Mucosa of rectum (tissue), 2 donors: ENCODE data around the gene RPGRIP1.
"Not testable (repeated sequence)": the region's sequence is repeated elsewhere in the genome, so short reads cannot be mapped to it uniquely, and the experiment has no call there.

Source experiments
- H3K27ac ChIP-seq, 2 donors: one replicate each; pipeline ENCODE4 v1.7.0; 2013; ENCODE audit warnings: inconsistent platforms in 2 of 2, low read depth in 2 of 2, low read length in 2 of 2
- H3K27me3 ChIP-seq, 2 donors: one replicate each; pipeline ENCODE4 v1.7.0; 2013; ENCODE audit warnings: low read length in 2 of 2; ENCODE audit not compliant: control insufficient read depth in 2 of 2, insufficient read depth in 2 of 2
- H3K36me3 ChIP-seq, 2 donors: one replicate each; pipeline ENCODE4 v1.7.0; 2013; ENCODE audit warnings: low read length in 2 of 2; ENCODE audit not compliant: control insufficient read depth in 2 of 2, insufficient read depth in 2 of 2
- H3K4me1 ChIP-seq, 2 donors: one replicate each; pipeline ENCODE4 v1.7.0; 2013; ENCODE audit warnings: low read length in 2 of 2, mild to moderate bottlenecking in 1 of 2; ENCODE audit not compliant: control insufficient read depth in 2 of 2, insufficient read depth in 2 of 2
- H3K4me3 ChIP-seq, 2 donors: one replicate each; pipeline ENCODE4 v1.7.0; 2013; ENCODE audit warnings: low read length in 2 of 2
- H3K9ac ChIP-seq, 2 donors: one replicate each; pipeline ENCODE4 v1.7.0; 2013; ENCODE audit warnings: low read length in 2 of 2, low read depth in 1 of 2, mild to moderate bottlenecking in 1 of 2
- H3K9me3 ChIP-seq, 2 donors: one replicate each; pipeline ENCODE4 v1.7.0; 2013; ENCODE audit warnings: low read length in 2 of 2; ENCODE audit not compliant: control insufficient read depth in 2 of 2
- donor health status: healthy.
- donor health status: Normal muscosa, but diverticular disease.

Gene RPGRIP1

GRCh38 chr14:21299562-21300130 is 19.8 kb downstream of the RPGRIP1 start:
- Histone ChIP-seq H3K9me3 (no peaks in the 10 kb centered on the region), H3K36me3 (no peaks in the 10 kb centered on the region), H3K27me3 (peaks cover 0 to 5% of the 10 kb centered on the region in 2 donors), H3K27ac (no peak overlapping the region), H3K9ac (no peak overlapping the region), H3K4me1 (peaks cover 0 to 6% of the 10 kb centered on the region in 2 donors), H3K4me3 (no peak overlapping the region)

DNA sequence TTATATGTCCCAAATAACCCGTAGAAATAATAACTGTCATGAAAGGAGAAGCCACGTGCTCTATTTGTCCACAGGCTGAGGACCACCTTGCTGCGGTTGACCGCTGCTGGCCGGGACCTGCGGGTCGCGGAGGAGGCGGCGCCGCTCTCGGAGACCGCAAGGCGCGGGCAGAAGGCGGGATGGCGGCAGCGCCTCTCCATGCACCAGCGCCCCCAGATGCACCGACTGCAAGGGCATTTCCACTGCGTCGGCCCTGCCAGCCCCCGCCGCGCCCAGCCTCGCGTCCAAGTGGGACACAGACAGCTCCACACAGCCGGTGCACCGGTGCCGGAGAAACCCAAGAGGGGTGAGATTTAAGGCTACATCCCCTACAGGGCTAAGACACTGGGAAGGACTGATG is 21.0 kb downstream of the RPGRIP1 start:
- H3K9me3 ChIP-seq: no peaks in the 10 kb centered on the region
- peak overlapping the region in 1 of 2 donors; percentile 20 for H3K9ac ChIP-seq
- peak overlapping the region; percentile 54 to 55 for H3K4me3 ChIP-seq
- peaks cover 0 to 5% of the 10 kb centered on the region in 2 donors for H3K27me3 ChIP-seq
- H3K36me3 ChIP-seq: no peaks in the 10 kb centered on the region
- no peak overlapping the region for H3K27ac ChIP-seq
- H3K4me1 ChIP-seq: peaks cover 0 to 6% of the 10 kb centered on the region in 2 donors

DNA sequence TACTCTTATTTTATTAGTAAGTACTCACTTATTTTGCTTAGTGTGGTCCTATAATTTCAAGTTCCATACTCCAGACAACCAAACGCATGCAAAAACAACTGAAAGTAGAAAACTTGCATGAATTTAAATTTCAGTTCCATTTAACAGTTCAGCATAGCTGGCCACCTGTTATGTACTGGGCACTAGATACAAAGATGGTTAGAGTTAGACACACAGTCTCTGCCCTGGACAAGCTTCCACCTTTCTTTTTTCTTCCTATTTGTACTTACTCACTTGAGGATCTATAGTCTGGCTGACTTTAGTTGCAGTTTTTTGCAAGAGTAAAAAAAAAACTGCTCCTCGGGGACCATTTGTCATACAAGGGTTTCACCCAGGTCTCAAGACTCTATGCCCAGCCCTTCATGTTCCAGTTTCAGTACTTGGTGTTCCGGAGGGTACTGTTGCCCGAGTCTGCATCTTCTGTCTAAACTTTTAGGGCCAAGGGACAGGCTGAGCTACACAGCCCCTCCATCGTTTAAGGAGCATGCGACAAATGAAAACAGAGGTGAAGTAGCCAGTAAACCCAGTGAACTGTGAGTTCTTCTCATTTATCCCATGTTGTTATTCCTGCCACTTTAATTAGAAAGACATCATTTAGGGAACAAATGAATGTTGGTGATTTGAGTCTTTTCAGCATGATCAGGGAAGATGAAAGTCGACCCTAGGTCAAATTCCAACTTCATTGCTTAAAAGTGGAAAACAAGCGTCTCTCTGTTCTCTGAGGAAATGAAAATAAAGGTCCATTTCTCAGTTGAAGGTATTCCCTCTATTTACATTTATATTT is 22.3 kb downstream of the RPGRIP1 start:
- H3K9me3 ChIP-seq: no peaks in the 10 kb centered on the region
- H3K36me3 ChIP-seq: no peaks in the 10 kb centered on the region
- peaks cover 0 to 6% of the 10 kb centered on the region in 2 donors for H3K4me1 ChIP-seq
- H3K27me3 ChIP-seq: peaks cover 0 to 5% of the 10 kb centered on the region in 2 donors
- no peak overlapping the region for H3K27ac ChIP-seq
- no peak overlapping the region for H3K4me3 ChIP-seq
- no peak overlapping the region for H3K9ac ChIP-seq

DNA sequence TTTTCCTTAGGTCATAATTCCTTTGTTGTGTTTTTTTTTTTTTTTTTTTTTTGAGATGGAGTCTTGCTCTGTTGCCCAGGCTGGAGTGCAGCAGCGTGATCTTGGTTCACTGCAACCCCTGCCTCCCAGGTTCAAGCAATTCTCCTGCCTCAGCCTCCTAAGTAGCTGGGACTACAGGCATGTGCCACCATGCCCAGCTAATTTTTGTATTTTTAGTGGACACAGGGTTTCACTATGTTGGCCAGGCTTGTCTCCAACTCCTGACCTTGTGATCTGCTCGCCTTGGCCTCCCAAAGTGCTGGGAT is 22.9 kb downstream of the RPGRIP1 start:
- not testable (repeated sequence) for H3K4me1 ChIP-seq, H3K36me3 ChIP-seq, H3K27ac ChIP-seq, H3K4me3 ChIP-seq, H3K27me3 ChIP-seq, H3K9me3 ChIP-seq, H3K9ac ChIP-seq

- H3K4me1 ChIP-seq: peaks cover 10 to 14% of the 10 kb centered on the region in 2 donors
- no peaks in the 10 kb centered on the region for H3K27me3 ChIP-seq
- peak overlapping the region; percentile 82 to 92 for H3K27ac ChIP-seq
- no peaks in the 10 kb centered on the region for H3K36me3 ChIP-seq
- no peaks in the 10 kb centered on the region for H3K9me3 ChIP-seq
- peak overlapping the region; percentile 53 to 80 for H3K9ac ChIP-seq
- H3K4me3 ChIP-seq: peak overlapping the region; percentile 64 to 85
Observed at GRCh38 chr14:21307637-21308036, 27.8 kb downstream of the RPGRIP1 start.

DNA sequence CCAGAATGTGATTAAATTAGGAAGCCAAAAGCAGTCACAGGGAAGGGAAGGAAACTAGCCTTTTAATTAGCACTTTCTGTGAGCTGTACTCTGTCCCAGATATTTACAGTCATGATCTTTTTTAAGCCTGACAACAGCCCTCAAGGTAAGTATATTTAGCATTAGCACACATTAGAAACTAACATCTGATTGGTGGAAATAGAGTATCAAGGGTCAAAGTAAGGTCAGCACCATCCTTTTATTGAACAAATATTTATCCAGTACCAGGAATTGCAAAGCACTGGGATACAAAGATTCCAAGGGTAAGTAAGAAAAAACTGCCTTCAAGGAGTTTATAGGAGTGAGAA is 28.2 kb downstream of the RPGRIP1 start:
- peak overlapping the region; percentile 53 to 80 for H3K9ac ChIP-seq
- no peaks in the 10 kb centered on the region for H3K9me3 ChIP-seq

DNA sequence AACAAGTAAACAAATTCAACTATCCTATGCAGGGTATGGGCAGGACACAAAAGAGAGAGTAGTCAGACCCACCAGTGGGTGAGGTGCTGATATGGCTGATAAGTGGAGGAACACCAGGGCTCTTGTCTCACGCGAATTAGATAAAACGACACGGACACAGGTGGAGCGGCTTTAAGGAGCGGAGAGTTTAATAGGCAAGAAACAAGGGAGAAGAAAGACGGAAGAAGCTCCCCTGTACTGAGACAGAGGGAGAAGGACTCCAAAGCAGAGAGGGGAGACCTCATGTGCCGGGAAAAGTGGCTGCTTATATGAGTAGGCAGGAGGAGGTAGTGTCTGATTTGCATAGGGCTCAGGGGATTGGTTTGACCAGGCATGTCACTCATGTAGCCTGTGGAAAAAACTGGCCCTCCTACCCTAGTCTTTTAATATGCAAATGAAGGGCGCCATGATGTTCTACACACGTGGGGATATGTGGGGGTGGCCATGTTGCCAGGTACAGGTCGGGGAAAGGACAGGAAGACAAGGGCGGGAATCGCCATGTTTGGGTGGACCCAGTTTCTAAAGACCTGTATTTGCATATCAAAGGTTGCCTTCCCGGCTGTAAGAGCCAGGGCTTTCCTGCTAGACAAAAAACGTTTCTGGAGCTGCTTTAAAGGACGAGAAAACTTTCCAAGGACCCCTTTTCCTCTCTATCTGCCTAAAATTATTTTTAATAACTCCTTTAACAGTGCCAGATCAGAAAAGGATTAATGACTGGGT is 28.8 kb downstream of the RPGRIP1 start:
- H3K27me3 ChIP-seq: no peaks in the 10 kb centered on the region
- H3K27ac ChIP-seq: peak overlapping the region; percentile 82 to 92
- H3K9me3 ChIP-seq: no peaks in the 10 kb centered on the region
- no peaks in the 10 kb centered on the region for H3K36me3 ChIP-seq
- H3K4me1 ChIP-seq: peaks cover 10 to 14% of the 10 kb centered on the region in 2 donors
- peak overlapping the region; percentile 64 to 85 for H3K4me3 ChIP-seq
- H3K9ac ChIP-seq: peak overlapping the region; percentile 64 to 80

More for the DNA sequence above, 28.2 kb downstream of the RPGRIP1 start:
- Histone ChIP-seq H3K36me3 (no peaks in the 10 kb centered on the region), H3K27ac (peak overlapping the region; percentile 82 to 92), H3K27me3 (no peaks in the 10 kb centered on the region), H3K4me1 (peaks cover 10 to 14% of the 10 kb centered on the region in 2 donors), H3K4me3 (peak overlapping the region; percentile 64 to 85)

GRCh38 chr14:21309238-21309636 is 29.4 kb downstream of the RPGRIP1 start:
- H3K27me3 ChIP-seq: no peaks in the 10 kb centered on the region
- peak overlapping the region; percentile 64 to 85 for H3K4me3 ChIP-seq
- peak overlapping the region; percentile 64 to 77 for H3K27ac ChIP-seq
- no peaks in the 10 kb centered on the region for H3K9me3 ChIP-seq
- H3K9ac ChIP-seq: peak overlapping the region; percentile 64 to 65
- no peaks in the 10 kb centered on the region for H3K36me3 ChIP-seq
- H3K4me1 ChIP-seq: peaks cover 10 to 14% of the 10 kb centered on the region in 2 donors

- Histone ChIP-seq H3K4me1 (peaks cover 10 to 14% of the 10 kb centered on the region in 2 donors), H3K36me3 (no peaks in the 10 kb centered on the region), H3K9ac (no peak overlapping the region), H3K27me3 (no peaks in the 10 kb centered on the region), H3K27ac (no peak overlapping the region), H3K9me3 (no peaks in the 10 kb centered on the region), H3K4me3 (no peak overlapping the region)
Observed at GRCh38 chr14:21309956-21310355, 30.1 kb downstream of the RPGRIP1 start.

- Histone ChIP-seq H3K9me3 (no peaks in the 10 kb centered on the region), H3K4me3 (no peak overlapping the region), H3K27me3 (no peaks in the 10 kb centered on the region)
Observed at GRCh38 chr14:21311614-21312013, 31.7 kb downstream of the RPGRIP1 start.

More at GRCh38 chr14:21311614-21312013, 31.7 kb downstream of the RPGRIP1 start:
- no peak overlapping the region for H3K9ac ChIP-seq
- no peaks in the 10 kb centered on the region for H3K36me3 ChIP-seq
- peaks cover 10 to 14% of the 10 kb centered on the region in 2 donors for H3K4me1 ChIP-seq
- no peak overlapping the region for H3K27ac ChIP-seq
